GM19238 (cell line): ENCODE measurements around the gene ATG4A.

Experiments used
- DNase-seq: peaks from one replicate; pipeline ENCODE4 v3.0.0; 2011; ENCODE audit warnings: low spot score; ENCODE audit not compliant: insufficient read length

Gene ATG4A, protein sequence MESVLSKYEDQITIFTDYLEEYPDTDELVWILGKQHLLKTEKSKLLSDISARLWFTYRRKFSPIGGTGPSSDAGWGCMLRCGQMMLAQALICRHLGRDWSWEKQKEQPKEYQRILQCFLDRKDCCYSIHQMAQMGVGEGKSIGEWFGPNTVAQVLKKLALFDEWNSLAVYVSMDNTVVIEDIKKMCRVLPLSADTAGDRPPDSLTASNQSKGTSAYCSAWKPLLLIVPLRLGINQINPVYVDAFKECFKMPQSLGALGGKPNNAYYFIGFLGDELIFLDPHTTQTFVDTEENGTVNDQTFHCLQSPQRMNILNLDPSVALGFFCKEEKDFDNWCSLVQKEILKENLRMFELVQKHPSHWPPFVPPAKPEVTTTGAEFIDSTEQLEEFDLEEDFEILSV

DNA sequence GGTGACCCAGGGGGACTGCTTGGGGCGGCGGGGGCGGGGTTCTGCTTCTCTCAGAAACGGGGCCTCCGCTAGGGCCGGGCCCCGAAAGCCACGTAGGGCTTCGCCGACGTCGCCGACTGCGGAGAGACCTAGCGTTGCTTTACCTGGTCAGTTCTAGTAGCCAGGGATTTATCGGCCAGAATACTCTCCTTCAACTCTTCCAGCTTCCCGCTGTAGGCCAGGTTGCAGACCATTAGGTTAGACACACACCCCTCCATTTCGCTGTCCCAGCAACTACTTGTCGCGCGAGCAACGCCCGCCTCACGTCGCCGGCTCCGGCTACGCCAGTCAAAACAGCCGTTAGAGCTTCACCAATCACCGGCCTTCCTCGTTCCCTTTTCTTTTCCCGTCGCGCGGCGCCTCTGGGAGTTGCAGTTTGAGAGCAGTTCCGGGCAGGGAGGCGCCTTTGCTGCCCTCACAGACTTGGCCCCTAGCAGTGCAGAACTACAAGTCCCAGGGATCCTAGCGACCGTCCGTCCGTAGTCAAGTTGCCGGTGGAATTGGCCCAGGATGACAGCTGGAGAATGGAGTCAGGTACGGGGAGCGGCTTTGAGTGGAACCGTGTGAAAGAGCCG is at the start of gene ATG4A, which contains the start of gene PSMD10:
Gene ATG4A (plus strand): TSS at position 515 of the 614 bp plus-strand sequence. CDS start 49 bp downstream, at position 564.
Gene PSMD10 (minus strand): TSS at position 279 of the 614 bp plus-strand sequence. CDS start 22 bp downstream, at position 257.
- DNase-seq: peak; percentile 39

DNA sequence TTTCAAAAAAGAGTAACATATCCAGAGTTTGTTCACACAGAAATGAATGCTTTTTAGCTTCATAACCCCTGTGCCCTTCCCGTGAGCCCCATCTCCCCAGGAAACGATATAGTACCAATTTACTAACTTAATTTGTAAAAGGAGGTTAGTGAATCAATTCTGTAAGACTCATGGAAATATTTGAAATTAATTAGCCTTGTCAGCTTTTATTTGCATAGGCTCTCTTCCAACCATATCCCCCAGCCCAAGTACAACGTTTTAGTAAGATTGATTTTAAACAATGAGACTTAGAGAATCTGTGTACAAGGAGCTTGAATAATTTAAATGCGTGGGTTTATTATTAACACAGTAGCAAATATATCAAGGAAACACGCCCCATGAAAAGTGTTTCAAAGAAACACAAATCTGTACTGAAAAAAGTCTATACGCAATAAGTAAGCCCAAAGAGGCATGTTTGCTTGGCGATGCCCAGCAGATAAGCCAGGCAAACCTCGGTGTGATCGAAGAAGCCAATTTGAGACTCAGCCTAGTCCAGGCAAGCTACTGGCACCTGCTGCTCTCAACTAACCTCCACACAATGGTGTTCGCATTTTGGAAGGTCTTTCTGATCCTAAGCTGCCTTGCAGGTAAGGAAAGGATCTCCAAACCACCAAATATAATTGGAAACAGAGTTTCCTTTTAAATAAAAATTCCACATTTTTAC is 46.9 kb upstream of the ATG4A start, which contains the start of gene VSIG1:
Gene VSIG1 (plus strand): TSS at position 512 of the 703 bp plus-strand sequence. CDS start 66 bp downstream, at position 578.
- no peak for DNase-seq

DNA sequence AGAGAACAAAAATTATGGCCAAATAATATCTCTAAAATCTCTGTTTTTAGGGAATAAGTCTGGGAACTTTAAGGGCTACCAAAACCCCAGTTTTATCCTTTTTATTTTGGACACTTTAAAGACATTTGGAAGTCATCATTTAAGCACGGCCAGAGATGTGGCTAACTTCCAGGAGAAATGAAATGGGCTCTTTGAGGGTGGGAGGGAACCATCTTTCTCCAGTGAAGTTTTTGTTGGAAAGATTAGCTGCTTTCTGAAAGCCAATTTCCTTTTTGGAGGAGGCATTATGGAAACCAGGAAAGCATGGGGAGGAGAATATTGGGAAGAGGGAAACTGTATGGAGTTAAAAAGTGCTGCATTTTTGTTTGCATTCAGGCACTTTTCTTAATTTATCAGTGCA is 41.9 kb upstream of the ATG4A start:
- DNase-seq: no peak

DNA sequence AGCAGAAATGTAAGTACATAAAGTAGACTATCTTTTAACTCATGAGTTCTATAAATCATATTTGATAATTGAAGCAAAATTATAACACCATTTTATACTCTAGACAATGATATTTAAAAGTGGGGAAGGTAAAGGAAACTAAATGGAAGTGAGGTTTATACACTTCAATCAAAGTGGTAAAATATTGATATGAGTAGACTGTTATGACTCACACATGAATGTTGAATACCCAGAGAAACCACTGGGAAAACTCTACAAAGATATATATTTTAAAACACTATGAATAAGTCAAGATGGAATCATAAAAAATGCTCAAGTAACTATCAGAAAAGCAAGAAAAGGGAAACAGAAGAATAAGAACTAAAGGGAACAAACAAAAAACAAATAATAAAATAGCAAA is 38.4 kb upstream of the ATG4A start:
- DNase-seq: no peak

DNA sequence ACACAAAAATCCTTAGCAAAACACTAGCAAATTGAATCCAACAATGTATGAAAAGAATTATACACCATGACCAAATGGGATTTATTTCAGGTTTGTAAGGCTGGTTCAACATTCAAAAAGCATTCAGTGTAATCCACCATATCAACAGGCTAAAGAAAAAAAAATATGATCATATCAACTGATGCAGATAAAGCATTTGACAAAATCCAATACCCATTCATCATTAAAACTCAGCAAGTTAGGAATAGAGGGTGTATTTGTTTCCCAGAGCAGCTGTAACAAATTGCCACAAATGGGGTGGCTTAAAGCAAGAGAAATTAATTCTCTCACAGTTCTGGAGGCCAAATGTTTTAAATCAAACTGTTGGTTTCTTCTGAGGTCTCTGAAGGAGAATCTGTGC is 36.0 kb upstream of the ATG4A start:
- no peak for DNase-seq

DNA sequence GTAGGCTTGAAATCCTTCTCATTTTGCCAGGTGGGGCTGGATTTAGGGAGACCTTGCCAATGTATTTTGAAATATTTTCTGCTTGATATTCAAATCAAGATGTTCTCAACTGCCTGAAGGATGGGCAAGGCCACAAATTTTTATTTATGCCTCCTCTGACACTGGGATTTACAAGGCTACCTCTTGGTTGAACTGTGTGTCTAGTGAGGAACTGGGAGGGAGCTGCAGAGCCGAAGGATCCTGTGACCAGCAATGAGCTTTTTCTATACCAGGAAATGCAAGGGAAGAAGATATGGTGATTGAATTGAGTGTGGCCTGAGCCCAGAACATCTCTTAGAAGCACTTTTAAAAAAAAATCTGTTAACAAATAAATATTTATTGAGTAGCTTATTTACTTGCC is 31.8 kb upstream of the ATG4A start:
- no peak for DNase-seq

DNA sequence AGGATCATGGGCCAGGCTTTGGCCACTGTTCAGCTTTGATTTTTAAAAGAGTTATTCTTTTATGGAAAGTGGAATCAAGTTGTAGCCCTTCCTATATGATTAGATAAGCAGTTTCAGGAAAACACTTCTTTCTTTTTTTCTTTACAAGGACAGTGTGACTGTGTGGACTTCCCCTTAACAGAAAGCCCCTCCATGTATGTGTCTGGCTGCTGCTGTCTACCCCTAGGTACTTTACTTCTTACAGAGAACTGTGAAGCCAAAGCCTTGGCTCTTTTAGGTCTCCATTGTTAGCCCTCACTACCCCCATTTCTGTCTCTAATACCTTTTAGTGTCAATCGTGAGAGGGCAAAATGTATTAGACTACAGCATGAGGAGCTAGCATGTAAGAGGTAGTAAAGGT is 27.6 kb upstream of the ATG4A start:
- no peak for DNase-seq

DNA sequence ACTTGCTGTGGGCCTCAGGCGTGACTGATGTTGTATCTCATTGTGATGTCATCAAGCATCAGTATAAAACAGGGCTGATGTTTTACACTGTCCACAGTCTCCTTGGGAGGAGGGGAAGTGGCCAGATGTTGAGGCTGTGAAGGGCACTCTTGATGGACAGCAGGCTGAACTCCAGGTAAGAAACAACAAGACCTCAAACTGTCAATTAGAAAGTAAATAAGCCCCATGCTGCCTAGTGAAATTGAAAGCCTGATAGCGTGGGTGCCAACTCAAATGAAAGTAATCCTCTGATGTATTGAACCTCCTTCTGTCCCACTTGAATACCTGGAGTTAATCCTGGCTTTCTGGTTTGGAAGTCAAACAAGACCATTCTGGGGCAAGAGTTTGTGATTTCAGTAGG is 27.0 kb upstream of the ATG4A start:
- no peak for DNase-seq

DNA sequence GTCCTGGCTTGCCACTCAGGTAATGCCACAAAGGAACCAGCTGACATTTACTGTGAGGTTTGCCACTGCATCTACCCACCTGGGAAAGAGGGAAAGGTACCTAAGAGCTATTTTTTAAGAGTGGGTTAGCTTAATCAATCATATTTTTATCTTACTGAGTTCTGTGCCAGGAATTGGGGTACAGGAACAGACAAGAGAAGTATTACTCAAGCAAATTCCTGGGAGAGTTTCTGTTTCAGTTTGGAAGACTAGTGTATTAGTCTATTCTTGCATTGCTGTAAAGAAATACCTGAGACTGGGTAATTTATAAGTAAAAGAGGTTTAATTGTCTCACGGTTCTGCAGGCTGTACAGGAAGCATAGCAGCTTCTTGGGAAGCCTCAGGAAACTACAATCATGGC is 23.5 kb upstream of the ATG4A start:
- no peak for DNase-seq

DNA sequence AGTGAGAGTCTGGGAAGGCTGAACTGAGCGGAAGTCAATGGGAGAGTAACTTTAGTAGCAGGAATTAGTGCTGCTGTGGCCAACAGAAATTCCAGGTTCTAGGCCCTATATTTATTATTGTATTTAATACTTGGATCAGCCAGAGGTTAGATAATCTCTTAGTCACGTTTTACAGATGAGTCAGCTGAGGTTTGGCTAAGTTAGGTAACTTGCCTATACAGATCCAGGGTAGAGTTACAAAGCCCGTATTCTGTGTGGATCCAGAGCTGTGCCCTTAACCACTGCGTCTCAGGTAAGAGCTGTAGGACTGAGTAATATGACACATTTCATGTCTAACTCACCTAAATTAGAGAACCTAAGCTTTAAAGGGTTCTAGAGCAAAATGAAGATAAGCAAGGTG is 20.7 kb upstream of the ATG4A start:
- DNase-seq: no peak

DNA sequence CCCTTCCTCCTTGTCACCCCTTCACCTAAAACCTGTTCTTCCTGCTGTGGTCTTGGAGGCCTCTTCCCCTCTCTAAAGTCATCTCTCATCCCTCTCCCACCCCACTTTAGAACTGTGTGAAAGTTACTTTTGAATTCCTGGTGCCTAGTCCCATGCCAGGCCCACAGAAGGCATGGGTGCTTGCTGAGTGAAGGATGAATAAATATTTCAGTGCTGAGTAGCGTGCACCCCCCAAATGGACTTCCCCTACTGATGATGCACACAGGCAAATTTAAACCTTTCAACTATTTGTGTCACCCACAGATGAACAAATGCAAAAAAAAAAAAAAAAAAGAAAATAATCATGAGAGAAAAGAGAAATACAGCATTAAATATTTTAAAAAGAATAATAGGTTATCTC is 20.0 kb upstream of the ATG4A start:
- no peak for DNase-seq

DNA sequence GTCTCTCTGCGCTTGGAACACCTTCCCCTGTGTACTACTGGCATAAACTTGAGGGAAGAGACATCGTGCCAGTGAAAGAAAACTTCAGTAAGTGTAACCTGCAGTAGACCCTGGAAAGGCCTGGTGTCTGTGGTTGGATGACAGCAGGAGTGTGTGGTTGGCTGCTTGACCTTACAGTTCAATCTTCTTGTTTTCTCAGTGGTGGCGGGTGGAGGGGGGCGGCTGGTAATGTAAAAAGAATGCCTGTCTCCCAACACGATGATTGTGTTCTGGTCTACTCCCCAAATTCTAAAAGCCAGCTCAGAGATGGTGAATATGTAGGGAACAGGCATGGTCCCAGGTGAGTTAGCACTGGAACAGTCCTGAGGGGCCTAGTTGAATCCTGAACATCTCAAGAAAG is 18.8 kb upstream of the ATG4A start:
- no peak for DNase-seq

DNA sequence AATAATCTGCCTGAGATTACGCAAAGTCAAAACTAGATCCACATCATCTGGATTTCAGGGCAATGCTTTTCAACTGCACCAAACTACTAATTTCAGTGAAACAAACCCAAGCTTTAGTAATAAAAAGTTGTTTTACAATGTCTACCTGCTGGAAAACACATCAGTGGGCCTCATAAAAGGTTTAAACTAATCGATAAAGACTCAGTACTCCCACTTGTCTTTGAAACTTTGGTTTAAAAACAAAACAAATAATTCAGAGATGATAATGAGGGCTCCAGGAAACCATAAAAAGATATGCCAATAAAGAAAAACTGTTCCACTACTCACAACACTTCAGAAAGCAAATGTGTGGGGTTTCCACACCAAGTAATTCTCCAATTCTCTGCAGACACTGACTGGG is 10.5 kb upstream of the ATG4A start:
- no peak for DNase-seq

DNA sequence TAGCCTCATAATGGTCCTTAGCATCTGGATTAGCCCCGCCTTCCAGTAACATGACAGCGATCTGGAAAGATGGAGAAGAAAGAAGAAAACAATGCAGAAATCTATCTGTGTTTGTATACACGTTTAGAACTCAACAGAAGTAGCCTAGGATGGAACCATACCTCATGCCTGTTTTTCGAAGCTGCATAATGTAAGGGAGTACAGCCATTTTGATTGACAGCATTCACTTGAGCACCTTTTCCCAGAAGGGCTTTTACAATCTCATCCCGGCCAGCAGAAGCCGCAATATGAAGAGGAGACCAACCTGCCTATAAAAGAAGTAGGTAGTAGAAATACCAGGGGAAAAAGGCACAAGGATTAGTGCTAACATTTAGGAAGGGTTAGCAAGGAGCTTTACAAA is 3.8 kb upstream of the ATG4A start:
- no peak for DNase-seq

DNA sequence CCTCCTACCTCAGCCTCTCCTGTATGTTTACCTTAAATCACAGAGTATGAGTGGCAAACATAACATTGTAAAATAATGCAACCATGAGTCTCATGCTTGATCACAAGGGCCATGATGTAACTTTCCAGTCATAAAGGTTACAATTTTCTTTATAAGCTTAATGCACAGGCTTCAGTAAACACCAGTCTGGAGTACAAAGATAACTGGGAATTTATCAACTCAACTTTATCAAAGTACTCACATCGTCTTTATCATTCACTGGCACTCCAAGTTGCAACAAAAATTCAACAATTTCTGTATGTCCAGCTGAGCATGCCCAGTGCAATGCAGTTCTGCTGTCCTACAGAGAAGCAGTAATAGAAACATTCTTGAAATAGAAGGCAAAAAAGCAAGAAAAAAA is 3.1 kb upstream of the ATG4A start:
- no peak for DNase-seq

DNA sequence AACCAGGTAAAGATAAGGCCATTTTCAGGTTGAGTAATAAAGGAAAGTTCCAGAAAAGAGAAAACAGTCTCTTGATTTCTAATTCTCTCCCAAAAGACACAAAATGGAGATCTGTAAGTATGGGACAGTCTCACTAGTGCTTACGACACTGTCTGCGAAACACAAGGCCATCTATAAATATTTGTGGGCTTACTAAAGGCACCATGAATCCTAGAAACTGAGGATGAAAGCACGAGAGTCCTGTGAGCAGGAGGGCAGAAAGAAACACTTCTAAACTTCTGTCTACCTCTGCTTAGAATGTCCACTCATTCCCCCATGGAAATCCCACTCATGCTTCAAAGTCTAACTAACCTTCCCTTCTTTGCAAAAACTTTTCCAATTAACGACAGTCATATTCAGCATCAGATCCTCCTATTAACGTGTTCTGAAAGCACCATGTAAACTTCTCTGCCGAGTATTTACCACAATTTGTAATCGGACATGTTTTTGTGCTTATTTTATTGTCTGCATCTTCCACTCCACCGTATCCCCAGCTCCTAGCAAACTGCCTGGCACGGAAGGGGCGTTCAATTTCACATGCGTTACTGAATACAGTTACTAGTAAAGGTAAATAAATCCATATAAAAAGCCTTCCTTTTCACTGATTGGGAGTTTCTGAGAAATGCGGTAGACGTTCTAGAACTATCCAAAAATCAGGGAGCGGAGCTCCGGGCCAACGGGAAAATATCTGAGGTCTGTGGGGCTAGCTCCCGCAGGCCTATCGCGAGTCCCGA is 901 bp upstream of the ATG4A start:
- peak; percentile 27 for DNase-seq

DNA sequence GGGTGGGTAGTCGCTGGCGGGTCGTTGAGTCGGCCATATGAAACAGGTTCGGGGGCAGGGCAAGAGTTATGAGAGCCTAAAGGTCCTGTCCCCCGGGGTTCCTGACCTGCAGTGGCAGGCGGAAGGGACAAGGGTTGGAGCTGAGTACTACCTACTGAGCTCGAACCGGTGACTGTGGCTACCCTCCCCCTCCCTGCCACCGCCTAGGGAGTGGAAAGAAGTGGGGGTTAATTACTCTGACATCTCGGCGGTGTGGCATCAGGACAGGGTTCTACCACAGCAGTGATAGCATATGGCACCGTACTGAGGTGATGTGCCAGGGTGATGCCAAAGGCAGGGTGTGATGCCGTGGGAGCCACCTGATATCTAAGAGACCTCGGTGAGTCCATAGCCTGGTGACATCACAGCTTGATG is 307 bp downstream of the ATG4A start:
- DNase-seq: no peak

DNA sequence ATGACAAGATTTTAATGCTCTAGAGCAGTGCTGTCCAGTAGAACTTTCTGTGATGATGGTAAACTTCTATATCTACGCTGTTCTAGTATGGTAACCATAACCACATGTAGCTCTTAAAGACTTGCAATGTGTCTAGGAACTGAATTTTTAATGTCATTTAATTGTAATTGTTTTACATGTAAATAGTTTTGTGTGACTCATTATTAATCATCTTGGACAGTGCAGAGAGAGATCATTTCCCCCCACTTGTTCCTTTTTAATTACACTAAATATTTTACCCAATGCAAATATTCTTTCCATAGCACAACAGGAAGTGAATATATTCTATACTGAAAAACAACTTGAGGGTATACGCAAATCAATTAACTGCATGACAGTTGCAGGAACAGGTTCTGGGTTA is 5.8 kb downstream of the ATG4A start:
- no peak for DNase-seq

DNA sequence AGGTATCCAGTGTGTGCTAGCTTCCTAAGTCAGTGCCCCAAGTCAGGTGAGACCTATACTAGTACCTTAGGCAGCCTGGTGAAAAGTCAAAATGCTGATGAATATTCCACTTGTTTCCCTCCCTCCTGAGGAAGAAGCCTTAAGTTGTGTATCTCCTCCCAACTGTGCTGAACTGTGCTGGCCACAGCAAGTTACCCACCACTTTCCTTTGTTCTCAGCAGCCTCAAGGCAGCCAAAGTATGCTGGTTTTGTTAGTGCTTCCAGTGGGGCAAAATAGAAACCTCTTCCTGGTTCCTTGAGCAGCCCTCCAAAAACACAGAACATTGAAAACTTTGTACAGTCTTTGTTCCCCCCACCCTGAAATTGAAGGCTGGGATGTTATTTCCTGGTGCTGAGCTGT is 13.9 kb downstream of the ATG4A start:
- DNase-seq: no peak

DNA sequence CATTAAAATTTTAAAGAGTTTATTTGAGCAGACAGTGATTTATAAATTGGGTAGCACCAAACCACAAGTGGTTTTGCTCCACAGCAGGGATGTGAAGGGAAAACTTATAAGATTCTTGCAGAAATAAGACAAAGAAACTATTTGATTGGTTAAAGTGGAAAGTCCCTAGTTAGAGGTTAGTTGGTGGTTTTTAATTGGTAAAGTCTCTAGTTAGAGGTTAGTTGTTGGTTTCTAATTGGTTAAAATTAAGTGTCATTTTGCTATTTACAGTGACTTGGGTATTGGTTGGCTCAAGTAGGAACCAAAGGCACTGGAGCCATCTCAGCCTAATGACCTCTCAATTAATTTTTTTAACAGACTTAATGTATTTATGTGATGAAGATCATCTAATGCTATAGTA is 23.0 kb downstream of the ATG4A start:
- DNase-seq: no peak

DNA sequence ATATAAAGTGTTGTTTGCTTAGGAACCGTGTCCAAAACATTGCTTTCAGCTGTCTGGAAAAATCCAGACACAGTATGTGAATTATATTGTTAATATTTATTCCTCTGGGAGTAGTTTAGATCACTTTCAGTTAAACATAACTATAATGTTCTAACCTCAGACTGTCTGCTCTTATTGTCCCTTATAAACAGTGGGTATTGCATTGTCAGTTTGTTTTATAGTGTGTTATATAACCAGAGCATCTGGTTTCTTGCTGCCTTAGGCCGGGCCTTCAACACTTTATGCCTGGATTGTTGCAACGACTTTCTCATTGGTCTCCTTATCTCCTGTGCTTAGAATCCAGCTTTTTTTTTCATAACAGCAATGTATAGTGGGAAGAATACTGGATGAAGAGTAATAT is 26.4 kb downstream of the ATG4A start:
- DNase-seq: no peak

DNA sequence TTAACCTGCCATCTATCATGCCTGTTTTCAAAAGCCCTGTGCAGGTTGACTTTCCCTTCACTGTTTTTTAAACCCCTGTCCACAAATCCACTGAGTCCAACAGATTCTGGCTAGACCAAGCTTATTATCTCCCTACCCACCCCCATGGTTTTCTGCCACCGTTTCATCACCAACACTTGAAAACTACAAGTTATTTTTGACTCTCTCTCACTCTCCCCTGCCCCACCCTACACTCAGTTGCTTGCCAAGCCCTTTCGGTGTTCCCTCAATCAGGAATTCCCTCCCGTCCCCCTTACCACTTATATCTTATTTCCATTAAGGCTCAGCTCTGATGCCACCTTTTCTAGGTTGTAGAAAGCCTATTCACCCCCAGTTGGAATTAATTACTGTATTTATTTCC is 29.7 kb downstream of the ATG4A start:
- DNase-seq: no peak
